NAMALWA (cell line): ENCODE results near the gene UGT8.

Experiments used
- DNase-seq: peaks from one replicate; pipeline ENCODE4 v3.0.0-alpha.2; 2015; ENCODE audit warnings: low spot score

UGT8 gene

GRCh38 chr4:114692958-114693357 lies 94.4 kb downstream of the UGT8 start:
- no peak for DNase-seq

DNA sequence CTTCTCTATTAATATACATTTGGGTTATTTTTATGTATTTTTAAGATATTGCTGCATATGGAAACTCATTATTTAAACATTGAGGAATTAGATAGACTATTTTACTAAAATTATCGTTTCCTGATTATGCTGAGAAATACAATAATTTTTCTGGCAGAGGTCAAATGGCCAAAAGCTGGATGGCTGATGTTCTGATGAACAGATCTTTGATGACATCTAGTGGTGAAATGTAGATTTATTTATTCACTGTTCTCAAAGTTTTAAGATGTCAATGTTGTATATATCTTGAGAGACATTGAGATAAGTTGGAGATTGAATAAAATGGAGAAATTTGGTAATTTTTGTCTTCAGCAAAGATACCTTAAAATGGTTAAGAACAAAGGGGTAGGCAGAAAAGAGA lies 96.2 kb downstream of the UGT8 start:
- DNase-seq = peak; percentile 69

DNA sequence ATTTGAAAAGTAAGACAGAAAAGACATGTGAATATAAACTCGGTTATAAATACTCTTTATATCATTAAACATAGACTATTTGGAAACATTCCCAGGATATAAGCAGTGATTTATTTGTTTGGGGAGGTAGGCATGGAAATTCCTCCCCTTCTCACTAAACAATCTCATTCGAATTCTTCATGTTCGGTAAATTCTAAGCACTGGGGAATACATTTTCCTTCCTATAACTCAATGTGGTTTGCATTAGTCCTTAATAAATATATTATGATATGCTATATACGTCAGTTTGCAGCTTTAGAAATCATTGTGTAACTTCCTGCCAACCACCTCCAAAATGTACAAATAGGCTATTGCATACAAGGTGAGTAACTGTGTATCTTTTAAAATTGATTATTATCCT lies 99.6 kb downstream of the UGT8 start:
- DNase-seq = no peak

GRCh38 chr4:114701491-114701890 lies 102.9 kb downstream of the UGT8 start:
- DNase-seq = no peak

- DNase-seq = no peak
These were observed 118.8 kb downstream of the UGT8 start for GRCh38 chr4:114717432-114717831.

- no peak for DNase-seq
These were observed 126.5 kb downstream of the UGT8 start for GRCh38 chr4:114725066-114725465.

DNA sequence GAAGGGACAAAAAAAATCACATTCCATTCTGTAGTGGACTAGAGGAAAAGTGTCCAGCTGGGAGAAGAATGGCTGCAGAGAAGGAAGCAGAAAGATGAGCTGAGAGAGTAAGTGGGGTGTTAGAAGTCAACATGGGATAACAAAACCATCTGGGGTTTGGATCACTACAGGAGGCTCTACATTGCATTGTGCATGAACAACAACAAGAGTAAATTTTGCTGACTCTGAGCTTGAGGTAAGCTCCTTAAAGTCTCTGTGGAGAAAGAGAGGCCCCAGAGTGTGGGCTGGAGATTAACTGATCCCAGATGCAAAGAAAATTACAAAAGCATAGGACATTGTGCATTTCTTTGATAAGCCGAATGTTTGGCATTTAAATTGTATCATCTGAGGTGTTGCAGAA lies 128.9 kb downstream of the UGT8 start:
- DNase-seq = no peak
